Activated CD4-positive, alpha-beta T cell treated with anti-CD3 and anti-CD28 coated beads for 36 hours (primary cell): ENCODE data around the gene LY9. TPM values are rescaled to one million over a fixed set of nuclear protein-coding genes. Genes with fewer than 3 reads are reported as not detected.

ENCODE experiments used
- ATAC-seq: fragments of 200-7000 bp; cut with Tn5 transposase; one replicate; pipeline ENCODE4 v1.10.0; 2021; ENCODE audit warnings: mild to moderate bottlenecking, moderate library complexity
- CTCF ChIA-PET: fragments of 350-600 bp; sonication (Branson Sonifier 250); formaldehyde crosslinking; loops from one replicate; lab custom pipeline; 2021; ENCODE audit warnings: antibody characterized with exemption; lab: Charles Lee
- POLR2A ChIA-PET: fragments of 350-600 bp; sonication (Branson Sonifier 250); formaldehyde crosslinking; loops from one replicate; lab custom pipeline; 2021; ENCODE audit warnings: antibody characterized with exemption, inconsistent platforms; lab: Charles Lee
- DNase-seq: peaks from one replicate; pipeline ENCODE4 v3.0.0-alpha.2; 2020
- H3K27ac Mint-ChIP-seq: one replicate; pipeline ENCODE4 v1.8.0; 2021; ENCODE audit warnings: mixed read lengths
- H3K27me3 Mint-ChIP-seq: one replicate; pipeline ENCODE4 v1.8.0; 2021; ENCODE audit warnings: mixed read lengths
- H3K36me3 Mint-ChIP-seq: one replicate; pipeline ENCODE4 v1.8.0; 2021; ENCODE audit warnings: low read depth, mixed read lengths
- H3K4me1 Mint-ChIP-seq: one replicate; pipeline ENCODE4 v1.8.0; 2021; ENCODE audit warnings: mixed read lengths
- H3K4me3 Mint-ChIP-seq: one replicate; pipeline ENCODE4 v1.8.0; 2021; ENCODE audit warnings: mild to moderate bottlenecking, moderate library complexity, mixed read lengths
- H3K9me3 Mint-ChIP-seq: one replicate; pipeline ENCODE4 v1.8.0; 2021; ENCODE audit warnings: low read depth, mixed read lengths
- intact Hi-C, 2 experiments: fragments of 100-400 bp; cut with DNase I in 1 of 2; cut with micrococcal nuclease in 1 of 2; formaldehyde crosslinking; loops; one replicate each; pipeline versions ENCODE4 v1.14.2 to v1.15.1; 2022 to 2024; cut with DNase I, micrococcal nuclease
- total RNA-seq, 2 experiments: library from RNA; stranded (reverse); gene quantifications; one replicate each; pipeline ENCODE4 v1.2.3, GENCODE V29; 2021

Gene LY9
- total RNA-seq, 2 experiments from 2014 or later = 10.0 to 11.0 TPM

DNA sequence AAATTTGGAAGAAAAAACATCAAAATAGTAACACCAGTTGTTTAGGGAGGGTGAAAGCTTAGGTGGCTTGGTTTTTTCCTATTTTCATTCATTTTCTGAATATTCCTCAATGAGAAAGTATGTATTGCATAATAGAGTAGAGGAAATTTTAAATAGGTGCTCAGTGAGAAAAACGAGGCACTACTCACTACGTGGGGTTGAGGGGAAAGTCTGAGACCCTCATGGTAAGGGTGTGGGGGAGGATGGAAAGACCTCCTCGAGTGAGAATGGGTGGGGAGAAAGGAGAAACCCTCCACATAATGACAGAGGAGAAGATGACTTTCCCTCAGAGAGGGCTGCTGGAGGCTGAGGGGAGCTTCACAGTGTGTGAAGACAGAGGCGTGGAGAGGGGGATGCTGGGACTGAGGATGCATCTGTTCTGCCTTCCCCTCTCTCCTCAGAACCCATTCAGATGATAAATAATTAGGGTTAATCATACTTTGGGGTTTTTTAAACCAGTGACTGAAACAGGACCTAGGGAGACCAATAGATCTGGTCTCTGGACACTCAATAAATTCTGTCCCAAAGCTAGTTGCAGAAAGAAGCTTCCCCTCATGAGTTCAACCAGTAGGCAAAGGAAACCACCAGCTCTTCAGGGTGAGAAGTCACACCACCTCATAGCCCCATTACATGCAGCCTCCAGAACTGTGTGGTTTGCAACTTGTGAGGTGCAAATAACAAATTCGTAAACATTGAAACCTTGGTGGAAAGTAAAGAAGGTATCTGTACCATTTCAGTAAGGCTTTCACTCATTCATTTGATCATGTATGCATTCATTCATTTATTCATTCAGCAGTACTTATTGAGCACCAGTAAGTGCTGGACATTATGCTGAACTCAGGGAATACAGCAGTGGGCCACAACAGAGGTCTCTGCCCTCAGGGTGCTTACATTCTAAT is 39.8 kb upstream of the LY9 start:
- H3K27ac Mint-ChIP-seq = peak overlapping the region; percentile 69
- ATAC-seq (peak; percentile 53), DNase-seq (no peak)
- POLR2A ChIA-PET = no interaction called here
- intact Hi-C loops = no loop called here
- peaks cover 45% of the 10 kb centered on the region for H3K4me1 Mint-ChIP-seq
- CTCF ChIA-PET = interaction anchor here (0.5 to 3.0 kb wide), 12 partner anchors 9 to 430 kb away, joined by 3 to 17 read pairs (median 4); partner anchors contain the start of gene SLAMF7
- H3K4me3 Mint-ChIP-seq = no peak overlapping the region
- H3K27me3 Mint-ChIP-seq = no peaks in the 10 kb centered on the region
- peaks cover 2% of the 10 kb centered on the region for H3K9me3 Mint-ChIP-seq
- peaks cover 21% of the 10 kb centered on the region for H3K36me3 Mint-ChIP-seq

DNA sequence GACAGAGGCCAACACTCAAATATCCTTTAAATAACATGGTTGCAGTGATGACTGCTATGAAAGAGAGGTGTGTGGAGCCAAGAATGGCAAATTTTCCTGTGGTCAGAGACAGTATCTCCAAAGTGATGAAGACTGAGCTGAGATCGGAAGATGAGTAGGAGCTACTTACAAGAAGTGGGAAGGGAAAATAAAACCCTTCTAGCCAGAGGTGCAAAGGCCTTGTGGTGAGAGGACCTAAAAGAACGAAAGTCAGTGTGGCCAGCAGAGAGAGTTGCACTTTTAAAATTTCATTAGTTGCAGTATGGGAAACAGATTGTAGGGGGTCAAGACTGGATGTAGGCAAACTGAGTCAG is 39.1 kb upstream of the LY9 start:
- DNase-seq (no peak), ATAC-seq (peak; percentile 12)
- CTCF ChIA-PET = interaction anchor here (0.8 to 3.0 kb wide), 8 partner anchors 8 to 82 kb away, joined by 3 to 17 read pairs (median 4); partner anchors contain the start of gene SLAMF7
- Mint-ChIP-seq H3K9me3 (peaks cover 2% of the 10 kb centered on the region), H3K27me3 (no peaks in the 10 kb centered on the region), H3K27ac (peak overlapping the region; percentile 11), H3K4me1 (peaks cover 40% of the 10 kb centered on the region), H3K4me3 (no peak overlapping the region), H3K36me3 (peaks cover 17% of the 10 kb centered on the region)
- intact Hi-C loops = no loop called here
- POLR2A ChIA-PET = no interaction called here

DNA sequence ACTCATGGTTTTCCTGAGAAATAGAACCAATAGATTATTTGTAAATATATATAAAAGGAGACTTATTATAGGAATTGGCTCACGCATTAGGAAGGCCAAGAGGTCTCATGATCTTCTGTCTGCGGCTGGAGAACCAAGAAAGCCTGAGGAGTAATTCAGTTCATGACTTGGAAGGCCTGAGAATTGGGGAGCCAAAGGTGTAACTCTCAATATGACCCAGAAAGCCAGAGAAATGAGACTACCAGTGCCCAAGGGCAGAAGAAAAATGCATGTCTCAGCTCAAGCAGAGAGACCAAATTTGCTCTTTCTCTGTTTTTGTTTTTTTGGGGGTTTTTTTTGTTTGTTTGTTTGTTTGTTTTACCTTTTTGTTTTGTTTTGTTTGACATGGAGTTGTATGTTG is 37.5 kb upstream of the LY9 start:
- intact Hi-C loops = loop anchor here in 1 of 2 experiments (1.0 kb wide), 1 partner anchor 13 kb away; no protein-coding TSS in a partner anchor
- CTCF ChIA-PET = interaction anchor here (1.1 to 2.4 kb wide), 5 partner anchors 9 to 67 kb away, joined by 3 to 9 read pairs (median 5); no protein-coding TSS in a partner anchor
- DNase-seq (no peak), ATAC-seq (peak; percentile 42)
- H3K4me3 Mint-ChIP-seq = no peak overlapping the region
- peaks cover 25% of the 10 kb centered on the region for H3K4me1 Mint-ChIP-seq
- peaks cover 2% of the 10 kb centered on the region for H3K9me3 Mint-ChIP-seq
- peaks cover 3% of the 10 kb centered on the region for H3K36me3 Mint-ChIP-seq
- POLR2A ChIA-PET = interaction anchor here (0.6 kb wide), 1 partner anchor 56 kb away, joined by 4 read pairs; no protein-coding TSS in a partner anchor
- H3K27ac Mint-ChIP-seq = no peak overlapping the region
- H3K27me3 Mint-ChIP-seq = no peaks in the 10 kb centered on the region

DNA sequence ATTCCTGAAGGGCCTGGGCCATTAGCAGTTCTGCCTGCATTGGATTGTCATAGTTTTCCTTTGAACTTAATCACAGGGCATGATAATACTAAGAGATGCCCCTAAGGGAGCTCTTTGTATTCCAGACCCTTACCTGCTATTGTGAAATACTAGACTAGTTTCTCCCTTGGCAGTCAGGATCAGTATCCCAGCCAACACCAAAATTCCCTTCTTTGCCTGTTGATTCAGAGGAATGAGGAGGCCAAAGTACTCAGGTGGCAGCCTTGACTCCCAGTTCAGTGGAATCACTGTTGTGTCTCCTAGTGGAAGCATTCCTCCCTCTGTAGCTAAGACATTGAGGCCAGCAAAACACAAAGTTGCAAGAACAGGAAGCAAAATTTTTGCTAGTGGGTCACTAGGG is 36.2 kb upstream of the LY9 start:
- no peaks in the 10 kb centered on the region for H3K27me3 Mint-ChIP-seq
- intact Hi-C loops = no loop called here
- H3K9me3 Mint-ChIP-seq = peaks cover 3% of the 10 kb centered on the region

DNA sequence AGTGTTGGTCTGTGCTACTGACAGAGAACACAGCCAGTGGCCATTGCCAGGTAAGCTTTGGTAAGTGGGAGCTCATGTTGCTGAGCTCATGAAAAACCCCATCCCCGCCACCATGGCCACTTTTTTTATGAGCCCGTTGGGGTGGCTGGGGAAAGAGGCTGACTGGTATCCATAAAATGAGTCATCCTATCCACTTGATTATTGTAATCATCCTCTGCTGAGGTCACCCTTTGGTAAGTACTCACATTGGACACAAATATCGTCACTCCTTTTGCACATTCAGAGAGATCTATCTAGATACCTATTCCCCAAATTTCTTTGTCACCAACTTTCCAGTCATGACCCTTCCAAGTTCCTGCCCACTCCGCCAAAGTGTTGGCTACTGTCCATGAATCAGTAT is 34.9 kb upstream of the LY9 start:
- CTCF ChIA-PET = no interaction called here
- H3K9me3 Mint-ChIP-seq = peaks cover 3% of the 10 kb centered on the region
- no peak overlapping the region for H3K27ac Mint-ChIP-seq
- intact Hi-C loops = no loop called here
- POLR2A ChIA-PET = interaction anchor here (0.8 kb wide), 1 partner anchor 53 kb away, joined by 3 read pairs; no protein-coding TSS in a partner anchor
- DNase-seq (no peak), ATAC-seq (no peak)
- H3K27me3 Mint-ChIP-seq = no peaks in the 10 kb centered on the region
- H3K36me3 Mint-ChIP-seq = no peaks in the 10 kb centered on the region
- H3K4me3 Mint-ChIP-seq = no peak overlapping the region
- peaks cover 19% of the 10 kb centered on the region for H3K4me1 Mint-ChIP-seq

More for the DNA sequence above, 36.2 kb upstream of the LY9 start:
- Mint-ChIP-seq H3K4me1 (peaks cover 25% of the 10 kb centered on the region), H3K27ac (no peak overlapping the region), H3K36me3 (no peaks in the 10 kb centered on the region), H3K4me3 (no peak overlapping the region)
- no peak for DNase-seq
- ATAC-seq = no peak
- ChIA-PET CTCF (interaction anchor here (0.6 to 2.4 kb wide), 6 partner anchors 8 to 406 kb away, joined by 3 to 9 read pairs (median 4); partner anchors contain the start of gene PPOX), POLR2A (no interaction called here)

DNA sequence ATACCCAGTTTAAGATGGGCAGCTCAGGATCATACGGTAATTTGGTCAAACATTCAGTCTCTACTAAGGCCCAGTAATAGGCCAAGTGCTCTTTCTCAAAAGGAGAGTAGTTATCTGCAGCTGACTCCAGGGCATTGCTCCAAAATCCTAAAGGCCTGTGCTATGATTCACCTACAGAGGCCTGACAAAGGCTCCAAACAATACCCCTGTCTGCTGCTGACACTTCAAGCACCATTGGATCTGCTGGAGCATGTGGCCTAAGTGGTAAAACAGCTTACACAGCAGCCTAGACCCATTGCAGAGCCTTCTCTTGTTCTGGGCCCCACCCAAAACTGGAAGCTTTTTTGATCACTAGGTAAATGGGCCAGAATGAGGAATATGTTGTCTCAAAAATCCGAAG is 34.1 kb upstream of the LY9 start:
- ATAC-seq (no peak), DNase-seq (no peak)
- Mint-ChIP-seq H3K9me3 (peaks cover 5% of the 10 kb centered on the region), H3K27ac (no peak overlapping the region), H3K4me3 (no peak overlapping the region), H3K4me1 (peaks cover 17% of the 10 kb centered on the region), H3K36me3 (no peaks in the 10 kb centered on the region), H3K27me3 (no peaks in the 10 kb centered on the region)
- POLR2A ChIA-PET = no interaction called here
- CTCF ChIA-PET = interaction anchor here (1.1 kb wide), 2 partner anchors 18 to 82 kb away, joined by 3 read pairs; no protein-coding TSS in a partner anchor
- intact Hi-C loops = no loop called here

DNA sequence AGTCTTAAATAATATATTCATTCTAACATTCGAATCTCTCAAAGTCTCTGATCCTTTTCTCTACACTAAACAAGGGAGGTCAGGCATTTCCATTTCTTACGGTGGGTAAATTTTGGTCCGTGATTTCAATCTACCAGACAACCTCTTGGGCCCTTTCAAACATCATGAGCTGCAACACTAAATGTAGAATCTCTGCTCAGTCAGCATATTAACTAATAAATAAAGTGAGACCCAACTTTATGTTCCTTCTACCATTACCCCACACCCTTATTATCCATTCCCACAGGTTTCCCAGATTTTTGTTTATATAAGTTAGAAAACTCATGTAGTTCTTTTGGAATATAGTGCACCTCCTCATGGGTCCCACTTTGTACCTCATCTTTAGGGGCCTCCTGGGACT is 32.0 kb upstream of the LY9 start:
- H3K4me3 Mint-ChIP-seq = no peak overlapping the region
- no peak overlapping the region for H3K27ac Mint-ChIP-seq
- ChIA-PET CTCF (interaction anchor here (1.1 to 1.4 kb wide), 2 partner anchors 11 to 91 kb away, joined by 3 read pairs; no protein-coding TSS in a partner anchor), POLR2A (no interaction called here)
- intact Hi-C loops = no loop called here
- no peaks in the 10 kb centered on the region for H3K36me3 Mint-ChIP-seq
- H3K27me3 Mint-ChIP-seq = no peaks in the 10 kb centered on the region
- H3K9me3 Mint-ChIP-seq = peaks cover 5% of the 10 kb centered on the region
- ATAC-seq (no peak), DNase-seq (no peak)
- H3K4me1 Mint-ChIP-seq = peaks cover 31% of the 10 kb centered on the region

DNA sequence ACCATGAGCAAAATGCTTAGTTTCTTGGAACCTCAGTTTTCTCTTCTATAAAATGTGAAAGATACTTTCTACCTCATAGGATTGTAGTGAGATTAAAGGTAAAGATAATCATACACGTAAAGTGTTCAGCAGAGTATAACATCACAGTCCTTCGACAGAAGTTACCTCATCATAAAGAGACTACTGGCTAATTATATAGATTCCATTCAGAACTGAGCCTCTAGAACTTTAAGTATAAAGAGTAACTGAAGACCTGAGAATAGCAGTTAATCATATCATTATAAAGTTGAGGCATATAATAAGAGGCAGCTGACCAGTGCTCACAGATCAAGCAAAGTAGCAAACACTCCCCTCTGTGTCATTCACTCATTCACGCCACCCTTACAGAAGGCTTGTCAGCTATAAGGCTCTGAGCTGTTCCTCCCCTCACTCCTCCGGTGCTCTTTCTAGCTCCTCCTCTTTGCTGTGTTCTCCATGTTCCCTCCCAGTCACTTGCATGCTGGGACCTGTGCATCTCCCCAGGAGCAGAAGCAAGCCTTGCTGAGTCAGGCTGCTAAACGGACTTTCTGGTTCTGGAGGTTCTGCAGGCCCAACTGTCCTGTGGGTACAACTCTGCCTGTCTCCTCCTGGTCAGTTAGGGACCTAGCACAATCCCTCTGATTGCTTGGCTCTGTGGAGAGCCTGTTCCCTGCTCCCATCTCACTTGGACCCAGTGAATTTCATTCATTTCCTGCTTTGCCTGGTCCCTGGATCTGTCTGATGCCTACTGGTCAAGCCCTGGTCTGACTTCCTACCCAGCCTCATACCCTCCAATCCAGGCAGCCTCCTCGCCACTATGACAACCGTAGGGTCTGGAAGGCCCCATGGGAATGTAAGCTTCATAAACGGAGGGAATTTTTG is 28.3 kb upstream of the LY9 start:
- intact Hi-C loops = loop anchor here (1.0 to 5.0 kb wide), 11 partner anchors 15 to 225 kb away; partner anchors contain the start of gene LY9 (in 2 of the 2)
- Mint-ChIP-seq H3K9me3 (peaks cover 4% of the 10 kb centered on the region), H3K4me3 (peak overlapping the region; percentile 75), H3K36me3 (no peaks in the 10 kb centered on the region), H3K27me3 (no peaks in the 10 kb centered on the region), H3K27ac (peak overlapping the region; percentile 99), H3K4me1 (peaks cover 40% of the 10 kb centered on the region)
- CTCF ChIA-PET = interaction anchor here (0.7 to 11.4 kb wide), 41 partner anchors 9 to 298 kb away, joined by 3 to 176 read pairs (median 8); partner anchors contain the start of genes CD48, ITLN1, LY9 and SLAMF7
- ATAC-seq (peak; percentile 87), DNase-seq (peak; percentile 73)
- POLR2A ChIA-PET = interaction anchor here (0.7 to 1.8 kb wide), 9 partner anchors 10 to 95 kb away, joined by 3 to 9 read pairs (median 3); no protein-coding TSS in a partner anchor

DNA sequence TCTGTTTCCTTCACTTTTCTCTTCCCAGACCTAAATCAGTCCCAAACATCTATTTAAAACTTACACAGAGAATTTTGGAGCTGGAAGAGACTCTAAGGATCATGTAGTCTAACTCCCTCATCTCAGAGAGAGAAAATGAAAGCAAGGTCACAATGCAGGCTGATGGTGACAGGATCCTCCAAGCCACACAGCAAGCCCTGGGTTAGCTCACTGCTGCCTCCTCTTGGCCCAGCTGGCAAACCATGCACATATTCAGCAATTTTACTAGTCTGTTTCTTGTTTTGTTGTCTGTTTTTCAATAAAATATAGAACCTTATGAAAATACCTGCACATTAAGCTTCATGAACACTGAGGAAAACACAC is 27.7 kb upstream of the LY9 start:
- DNase-seq = peak; percentile 93
- Mint-ChIP-seq H3K4me1 (peaks cover 44% of the 10 kb centered on the region), H3K4me3 (peak overlapping the region; percentile 75), H3K27me3 (no peaks in the 10 kb centered on the region), H3K27ac (peak overlapping the region; percentile 99), H3K36me3 (no peaks in the 10 kb centered on the region), H3K9me3 (peaks cover 4% of the 10 kb centered on the region)
- ChIA-PET POLR2A (interaction anchor here (0.9 to 1.8 kb wide), 8 partner anchors 9 to 93 kb away, joined by 3 to 9 read pairs (median 4); no protein-coding TSS in a partner anchor), CTCF (interaction anchor here (0.7 to 11.4 kb wide), 40 partner anchors 9 to 298 kb away, joined by 3 to 176 read pairs (median 8); partner anchors contain the start of genes CD48, ITLN1, ITLN2 and LY9)
- peak; percentile 77 for ATAC-seq
- intact Hi-C loops = loop anchor here (1.0 to 5.0 kb wide), 5 partner anchors 41 to 224 kb away; no protein-coding TSS in a partner anchor

DNA sequence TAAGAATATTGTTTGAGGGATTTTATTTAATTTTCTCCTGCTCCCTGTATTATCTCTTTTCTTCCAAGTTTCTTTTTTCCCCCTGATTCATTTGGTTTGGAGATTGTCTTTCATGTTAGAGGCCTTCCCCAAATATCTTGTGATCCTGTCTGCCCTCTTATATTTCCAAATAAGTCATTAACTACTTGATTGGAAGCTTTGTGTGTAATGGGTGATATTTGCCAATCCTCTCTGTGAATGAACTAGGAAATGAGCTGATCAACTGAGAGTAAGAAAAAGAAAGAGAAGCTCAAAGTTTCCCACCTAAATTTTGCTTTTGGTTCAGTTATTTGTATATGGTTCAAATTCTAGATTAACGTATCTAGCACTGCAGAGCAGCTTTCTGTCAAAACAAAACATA is 23.6 kb upstream of the LY9 start:
- H3K4me1 Mint-ChIP-seq = peaks cover 62% of the 10 kb centered on the region
- DNase-seq (no peak), ATAC-seq (no peak)
- ChIA-PET CTCF (interaction anchor here (0.7 to 11.4 kb wide), 10 partner anchors 9 to 181 kb away, joined by 3 to 130 read pairs (median 7); no protein-coding TSS in a partner anchor), POLR2A (no interaction called here)
- H3K9me3 Mint-ChIP-seq = no peaks in the 10 kb centered on the region
- no peaks in the 10 kb centered on the region for H3K36me3 Mint-ChIP-seq
- no peak overlapping the region for H3K4me3 Mint-ChIP-seq
- intact Hi-C loops = no loop called here
- H3K27me3 Mint-ChIP-seq = no peaks in the 10 kb centered on the region
- H3K27ac Mint-ChIP-seq = peak overlapping the region; percentile 65
